Measurements from ENCODE around the gene TMEM120B. TPM values are rescaled to one million over a fixed set of nuclear protein-coding genes. Genes with fewer than 3 reads are reported as not detected.

The TMEM120B gene
- total and polyA plus RNA-seq, 8 donors: 8.5 to 17.7 (median 12.0) TPM

GRCh38 chr12:121826318-121827150, 114.0 kb downstream of the TMEM120B start:
- no peaks in the 10 kb centered on the region for H3K9me3 ChIP-seq
- H3K4me3 ChIP-seq: no peak overlapping the region
- ATAC-seq (no peak), DNase-seq (no peak)
- no peaks in the 10 kb centered on the region for H3K4me1 ChIP-seq
- H3K36me3 ChIP-seq: peaks cover 0 to 100% of the 10 kb centered on the region in 2 donors
- intact Hi-C loops (cut with DNase I): no loop called here
- H3K27ac ChIP-seq: no peak overlapping the region
- no peak for TF ChIP-seq CTCF (IDR thresholded peaks at IDR 0.05)
- no peaks in the 10 kb centered on the region for H3K27me3 ChIP-seq

- Histone ChIP-seq H3K27me3 (no peaks in the 10 kb centered on the region), H3K4me3 (no peak overlapping the region), H3K36me3 (peaks cover 0 to 100% of the 10 kb centered on the region in 2 donors), H3K4me1 (no peaks in the 10 kb centered on the region), H3K27ac (no peak overlapping the region), H3K9me3 (no peaks in the 10 kb centered on the region)
- no peak for TF ChIP-seq CTCF (IDR thresholded peaks at IDR 0.05)
- intact Hi-C loops (cut with DNase I): no loop called here
- ATAC-seq: no peak
- DNase-seq: no peak
These were observed 115.0 kb downstream of the TMEM120B start for GRCh38 chr12:121827351-121828099.

- ATAC-seq: no peak
- Histone ChIP-seq H3K9me3 (no peaks in the 10 kb centered on the region), H3K27me3 (no peaks in the 10 kb centered on the region), H3K4me1 (no peaks in the 10 kb centered on the region), H3K27ac (no peak overlapping the region), H3K4me3 (no peak overlapping the region), H3K36me3 (peaks cover 0 to 92% of the 10 kb centered on the region in 2 donors)
- TF ChIP-seq CTCF (IDR thresholded peaks at IDR 0.05): no peak
- intact Hi-C loops (cut with DNase I): no loop called here
- DNase-seq: no peak
These were observed 115.8 kb downstream of the TMEM120B start for GRCh38 chr12:121828306-121828705.

GRCh38 chr12:121828826-121829225, 116.3 kb downstream of the TMEM120B start:
- Histone ChIP-seq H3K9me3 (no peaks in the 10 kb centered on the region), H3K4me1 (no peaks in the 10 kb centered on the region), H3K4me3 (no peak overlapping the region), H3K36me3 (peaks cover 0 to 87% of the 10 kb centered on the region in 2 donors), H3K27me3 (no peaks in the 10 kb centered on the region), H3K27ac (no peak overlapping the region)
- TF ChIP-seq CTCF (IDR thresholded peaks at IDR 0.05): no peak
- no peak for ATAC-seq
- no peak for DNase-seq
- intact Hi-C loops (cut with DNase I): no loop called here

- Histone ChIP-seq H3K27ac (no peak overlapping the region), H3K4me3 (no peak overlapping the region), H3K27me3 (no peaks in the 10 kb centered on the region), H3K4me1 (no peaks in the 10 kb centered on the region), H3K36me3 (peaks cover 0 to 81% of the 10 kb centered on the region in 2 donors), H3K9me3 (no peaks in the 10 kb centered on the region)
- intact Hi-C loops (cut with DNase I): no loop called here
- TF ChIP-seq CTCF (IDR thresholded peaks at IDR 0.05): no peak
- no peak for ATAC-seq
- DNase-seq: no peak
These were observed 116.8 kb downstream of the TMEM120B start for GRCh38 chr12:121829250-121829918.
